GM20431 (cell line): ENCODE data around the gene CADM2.

ENCODE experiments used
- in situ Hi-C: fragments of 300-500 bp; cut with MseI, MboI; formaldehyde crosslinking; loops from one replicate; pipeline ENCODE4 v1.15.0; 2020; ENCODE audit warnings: low sequenced_read_pairs; ENCODE audit not compliant: unreplicated experiment

CADM2 gene

DNA sequence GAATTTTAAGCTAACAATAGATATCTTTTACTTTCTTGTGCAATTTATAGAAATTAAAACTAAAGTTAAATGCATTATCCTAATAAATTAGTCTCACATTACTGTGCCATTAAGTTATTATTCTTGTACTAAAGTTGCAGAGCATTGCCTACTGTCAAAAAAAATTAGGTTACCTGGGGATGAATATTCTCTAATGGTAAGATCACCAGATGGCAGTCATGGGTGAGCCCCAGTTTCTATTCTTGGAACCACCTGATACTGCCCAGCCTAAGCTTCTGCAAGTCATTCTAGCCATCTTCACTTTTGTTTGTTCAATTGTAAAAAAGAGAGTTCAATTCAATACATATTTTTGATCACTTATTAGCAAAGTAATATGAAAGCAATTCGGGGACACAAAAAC, 213.2 kb downstream of the CADM2 start:
- in situ Hi-C loops = no loop called here

DNA sequence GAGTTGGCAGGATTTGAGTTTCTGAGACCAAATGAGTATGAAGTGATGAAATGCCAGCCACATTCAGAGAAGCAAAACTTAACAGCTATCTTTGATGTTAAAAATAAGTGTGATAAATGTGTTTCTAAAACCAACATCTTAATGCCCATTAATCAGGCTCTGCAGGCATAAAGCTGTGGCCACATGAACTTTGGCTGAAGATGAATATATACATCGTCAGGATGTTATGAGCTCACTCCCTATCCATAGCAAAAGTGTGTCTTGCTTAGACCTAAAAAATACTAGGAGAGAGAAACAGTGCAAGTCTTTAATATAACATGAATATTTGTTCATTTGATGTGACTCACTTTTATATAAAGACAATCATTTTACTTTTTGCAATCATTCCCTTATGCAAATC, 218.0 kb downstream of the CADM2 start:
- in situ Hi-C loops = no loop called here

DNA sequence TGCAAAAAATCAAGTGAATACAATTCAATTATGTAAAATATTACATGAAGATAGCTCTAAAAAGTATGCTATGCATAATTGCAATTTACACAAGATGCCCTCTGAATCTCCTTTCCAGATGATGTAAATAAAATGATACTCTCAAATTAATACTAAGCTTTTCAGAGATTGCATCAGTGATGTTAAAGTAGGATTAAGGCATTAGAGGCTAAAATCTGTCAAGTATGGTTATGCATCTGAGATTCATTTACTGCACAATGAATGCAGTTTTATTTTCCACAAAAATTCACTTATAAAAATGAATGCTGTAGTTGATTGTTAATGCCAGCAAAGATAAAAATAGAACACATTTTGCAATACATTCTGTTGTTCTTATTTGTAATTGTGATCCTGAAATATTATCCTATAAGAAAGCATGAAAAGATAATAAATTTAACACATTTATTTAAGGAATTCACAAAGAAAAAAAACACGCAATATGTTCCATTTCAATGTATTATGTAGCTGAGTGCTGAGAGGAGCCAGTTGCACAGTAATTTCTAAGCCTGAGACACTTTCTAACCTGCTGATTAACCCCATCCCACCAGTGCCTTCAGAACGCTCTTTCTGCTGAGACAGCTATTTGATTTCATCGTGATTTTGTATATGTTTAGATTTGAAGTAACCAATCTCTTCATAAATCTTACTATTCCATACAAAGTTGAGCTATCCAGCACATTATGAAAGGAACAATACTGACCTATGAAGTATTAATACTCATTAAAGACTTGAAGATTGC, 224.4 kb downstream of the CADM2 start:
- in situ Hi-C loops = no loop called here

DNA sequence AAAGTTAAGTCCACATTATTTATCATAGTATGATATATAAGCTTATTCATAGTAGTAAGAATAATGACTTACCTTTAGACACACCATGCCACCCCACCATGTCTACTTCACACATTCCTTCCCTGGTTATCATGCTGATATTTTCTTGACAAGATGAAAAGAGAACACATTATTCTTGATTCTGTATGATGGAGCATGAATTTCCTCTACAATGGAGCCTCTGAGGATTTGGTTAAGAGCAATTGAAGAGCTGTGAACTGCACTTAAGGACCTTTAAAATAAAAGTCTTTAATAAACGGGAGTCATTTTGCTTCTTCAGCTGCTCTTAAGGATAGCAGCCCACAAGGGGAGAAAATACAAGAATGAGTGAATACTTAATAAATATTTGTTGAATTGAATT, 226.7 kb downstream of the CADM2 start:
- in situ Hi-C loops = no loop called here

DNA sequence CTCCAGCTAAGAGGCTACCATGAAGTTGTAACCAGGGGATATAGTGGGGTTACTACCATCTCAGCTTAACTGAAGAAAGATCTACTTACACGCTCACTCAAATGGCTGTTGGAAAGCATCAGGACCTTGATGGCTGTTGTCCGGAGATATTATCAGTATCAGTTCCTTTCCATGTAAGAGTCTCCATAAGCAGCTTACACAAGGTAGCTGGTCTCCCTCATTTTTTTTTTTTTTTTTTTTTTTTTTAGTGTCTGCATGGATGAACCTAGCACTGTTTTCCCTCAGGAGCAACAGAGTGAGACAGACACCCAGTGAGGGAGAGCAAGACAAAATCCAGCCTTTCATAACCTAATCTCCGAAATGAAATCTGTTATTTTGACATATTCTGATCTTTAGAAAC, 230.9 kb downstream of the CADM2 start:
- in situ Hi-C loops = no loop called here

DNA sequence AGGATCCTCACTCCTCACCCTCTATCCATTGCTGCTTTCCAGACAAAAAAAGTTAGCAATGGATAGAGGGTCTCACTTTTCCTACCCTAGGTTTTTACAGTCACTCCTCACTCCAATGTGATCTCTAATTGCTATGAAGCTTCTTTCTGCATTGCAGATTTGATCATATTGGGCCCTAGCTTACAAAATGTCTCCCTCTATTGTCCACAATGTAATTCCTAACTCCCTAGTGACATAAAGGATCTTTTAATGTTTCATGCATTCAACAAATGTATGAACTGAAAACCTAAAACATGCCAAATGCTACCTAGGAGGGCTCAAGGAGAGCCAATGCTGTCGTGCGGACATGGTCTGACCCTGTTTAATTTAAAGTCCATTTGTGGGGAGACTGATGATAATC, 234.8 kb downstream of the CADM2 start:
- in situ Hi-C loops = no loop called here

DNA sequence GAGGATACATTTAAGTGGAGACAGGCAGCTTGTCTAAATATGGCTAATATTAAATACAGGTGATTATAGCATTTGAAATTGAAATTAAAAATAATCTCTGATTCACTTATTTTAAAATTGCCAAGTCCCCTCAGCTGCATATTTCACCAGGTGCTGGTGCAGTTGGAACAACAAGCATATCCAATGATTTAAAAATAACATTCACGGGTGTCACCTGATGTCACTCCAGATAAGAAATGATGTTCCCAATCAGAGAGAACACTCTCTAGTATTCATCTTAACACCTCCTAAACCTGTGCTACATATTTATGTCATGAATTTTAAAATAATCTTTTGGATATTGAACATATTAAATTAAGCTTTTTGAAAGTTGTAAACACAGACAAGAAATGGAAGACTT, 249.9 kb downstream of the CADM2 start:
- in situ Hi-C loops = no loop called here

DNA sequence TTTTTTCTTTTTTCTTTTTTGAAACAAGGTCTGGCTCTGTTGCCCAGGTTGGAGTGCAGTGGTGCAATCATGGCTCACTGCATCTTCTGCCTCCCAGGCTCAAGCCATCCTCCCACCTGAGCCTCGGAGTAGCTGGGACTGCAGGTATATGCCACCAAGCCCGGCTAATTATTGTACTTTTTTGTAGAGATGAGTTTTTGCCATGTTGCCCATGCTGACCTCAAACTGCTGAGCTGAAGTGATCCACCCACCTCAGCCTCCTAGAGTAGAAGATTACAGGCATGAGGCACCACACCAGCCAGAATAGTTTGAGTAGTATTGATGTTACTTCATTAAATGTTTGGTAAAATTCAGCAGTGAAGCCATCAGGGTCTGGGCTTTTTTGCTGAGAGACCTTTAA, 251.8 kb downstream of the CADM2 start:
- in situ Hi-C loops = no loop called here

DNA sequence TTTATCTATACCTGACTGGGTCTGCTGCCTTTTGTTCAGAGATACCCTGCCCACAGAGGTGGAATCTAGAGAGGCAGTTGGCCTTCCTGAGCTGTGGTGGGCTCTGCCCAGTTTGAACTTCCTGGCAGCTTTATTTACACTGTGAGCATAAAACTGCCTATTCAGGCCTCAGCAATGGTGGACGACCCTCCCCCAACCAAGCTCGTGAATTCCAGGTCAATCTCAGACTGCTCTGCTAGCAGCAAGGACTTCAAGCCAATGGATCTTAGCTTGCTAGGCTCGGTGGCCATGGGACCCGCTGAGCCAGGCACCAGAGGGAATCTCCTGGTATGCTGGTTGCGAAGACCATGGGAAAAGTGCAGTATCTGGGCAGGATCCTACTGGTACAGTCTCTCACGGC, 270.2 kb downstream of the CADM2 start:
- in situ Hi-C loops = no loop called here

DNA sequence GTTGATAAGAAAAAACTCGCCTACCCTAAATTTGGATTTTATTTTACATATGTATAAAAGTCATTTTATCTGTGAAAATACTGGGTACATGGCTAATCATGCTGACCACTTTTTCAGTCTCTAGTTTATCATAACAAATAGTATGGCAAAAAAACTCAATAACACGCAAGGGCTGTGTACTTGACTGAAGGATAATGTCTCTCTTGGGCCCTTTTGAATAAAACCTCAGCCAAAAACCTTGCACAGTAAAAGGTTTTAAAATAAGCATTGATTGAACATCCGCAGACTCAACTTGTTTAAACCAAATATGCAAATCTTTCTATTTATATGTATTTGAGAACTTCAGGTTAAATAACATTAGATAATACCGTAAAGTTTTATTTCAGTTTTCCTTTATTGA, 285.3 kb downstream of the CADM2 start:
- in situ Hi-C loops = no loop called here

DNA sequence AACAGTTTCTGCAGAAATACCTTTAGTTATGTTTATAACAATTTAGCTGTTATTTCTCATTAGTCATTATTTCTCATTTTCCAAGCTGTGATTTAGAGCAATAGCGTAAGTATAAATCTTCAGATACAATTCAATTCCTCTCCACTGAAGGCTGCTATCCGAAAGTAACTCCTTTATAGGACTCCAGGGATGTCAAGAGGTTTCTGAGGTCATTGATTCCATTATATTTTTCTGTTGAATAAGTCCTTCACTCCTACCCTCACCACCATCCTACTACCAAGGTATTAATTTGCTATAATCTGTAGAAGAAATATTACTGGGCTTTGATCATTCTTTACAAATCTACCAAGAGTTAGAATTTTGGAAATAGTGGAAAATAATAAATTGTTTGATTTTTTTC, 285.7 kb downstream of the CADM2 start:
- in situ Hi-C loops = no loop called here

DNA sequence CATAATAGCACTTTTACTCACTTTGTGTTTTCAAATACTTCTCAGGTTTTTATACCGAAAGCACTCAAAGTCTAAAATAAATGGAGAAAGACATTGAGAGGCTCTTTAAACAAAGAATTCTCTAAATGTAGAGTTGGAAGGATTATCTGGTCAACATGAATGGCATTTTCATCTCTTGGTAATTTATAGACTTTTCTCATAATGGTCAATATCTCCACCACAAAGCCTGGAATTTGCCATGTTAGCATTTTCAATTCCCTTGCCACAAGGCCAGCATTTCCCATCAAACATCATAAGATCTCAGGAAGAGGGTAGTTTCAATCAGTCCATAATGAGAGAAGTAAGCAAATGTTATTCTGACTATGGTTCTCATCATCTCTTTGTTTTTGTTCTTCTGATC, 293.0 kb downstream of the CADM2 start:
- in situ Hi-C loops = no loop called here

DNA sequence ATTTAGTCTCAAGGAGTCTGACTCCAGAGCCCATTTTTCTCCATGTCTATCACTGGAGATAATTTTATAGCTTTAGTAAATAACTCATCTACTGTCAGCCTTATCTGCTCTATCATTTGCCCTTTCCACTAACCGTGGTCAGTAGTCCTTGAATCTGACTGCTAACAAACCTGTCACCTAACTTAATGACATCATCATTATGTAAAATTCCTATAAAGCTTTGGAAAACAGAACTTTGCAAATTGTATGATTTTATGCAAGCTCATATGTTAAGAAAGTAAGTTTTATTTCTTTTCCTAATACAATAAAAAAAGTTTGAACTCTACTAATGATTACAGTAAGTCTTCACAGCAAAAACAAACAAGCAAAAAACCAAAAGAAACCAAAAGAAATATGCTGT, 293.9 kb downstream of the CADM2 start:
- in situ Hi-C loops = no loop called here

DNA sequence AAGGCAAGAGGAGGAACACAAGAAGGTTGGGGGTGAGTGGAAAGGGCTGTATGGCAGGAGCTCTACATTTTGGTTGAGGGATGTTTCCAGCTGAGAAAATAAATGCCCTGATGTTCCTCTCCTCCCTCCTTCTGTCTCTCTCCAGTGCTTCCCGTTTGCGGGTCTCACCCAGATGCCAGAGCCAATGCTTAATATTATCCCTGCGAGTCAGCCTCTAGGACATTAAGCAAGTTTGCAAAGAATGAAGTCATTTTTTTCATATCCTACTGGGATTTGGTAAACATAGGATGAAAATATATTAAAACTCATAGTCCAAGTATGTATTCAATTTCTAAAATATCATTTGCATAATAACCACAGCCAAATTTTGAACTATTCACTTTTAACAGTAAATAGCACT, 295.9 kb downstream of the CADM2 start:
- in situ Hi-C loops = no loop called here

DNA sequence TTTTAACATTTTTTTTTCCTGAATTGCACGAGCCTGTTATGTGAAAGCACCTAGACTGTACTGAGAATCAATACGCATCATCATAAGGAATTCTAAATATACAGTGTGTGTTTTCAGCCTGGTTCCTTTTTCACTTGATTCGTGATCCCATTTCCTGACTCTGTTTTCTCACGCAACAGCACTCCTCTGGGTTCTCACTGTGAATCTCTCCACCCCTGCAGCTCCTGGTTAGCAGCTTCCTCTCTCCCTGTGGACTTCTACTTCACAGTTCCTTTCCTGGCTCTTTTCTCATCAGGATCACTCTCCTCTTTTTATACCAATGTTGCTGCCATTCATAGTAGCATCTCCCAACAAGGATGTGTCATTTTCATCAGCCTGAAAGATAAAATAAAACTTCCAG, 297.2 kb downstream of the CADM2 start:
- in situ Hi-C loops = no loop called here

DNA sequence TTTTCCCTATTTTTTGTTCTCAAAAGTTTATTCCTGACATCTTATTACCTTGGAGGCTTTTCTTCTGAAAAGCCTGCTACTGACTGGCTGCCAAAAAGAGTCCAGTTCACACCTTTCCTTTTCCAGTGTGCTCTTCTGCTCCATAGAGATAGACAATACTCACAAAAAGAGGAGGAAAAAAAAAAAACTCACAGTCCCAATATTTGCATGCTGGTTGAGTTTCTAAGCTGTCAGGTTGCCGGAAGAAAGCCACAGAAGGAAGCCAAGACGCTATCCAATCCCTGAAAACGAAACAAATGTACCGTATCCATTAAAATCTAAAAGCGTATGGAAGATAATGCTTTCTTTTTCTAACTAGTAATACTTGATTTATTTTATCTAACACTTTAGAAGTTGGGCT, 299.5 kb downstream of the CADM2 start:
- in situ Hi-C loops = no loop called here

DNA sequence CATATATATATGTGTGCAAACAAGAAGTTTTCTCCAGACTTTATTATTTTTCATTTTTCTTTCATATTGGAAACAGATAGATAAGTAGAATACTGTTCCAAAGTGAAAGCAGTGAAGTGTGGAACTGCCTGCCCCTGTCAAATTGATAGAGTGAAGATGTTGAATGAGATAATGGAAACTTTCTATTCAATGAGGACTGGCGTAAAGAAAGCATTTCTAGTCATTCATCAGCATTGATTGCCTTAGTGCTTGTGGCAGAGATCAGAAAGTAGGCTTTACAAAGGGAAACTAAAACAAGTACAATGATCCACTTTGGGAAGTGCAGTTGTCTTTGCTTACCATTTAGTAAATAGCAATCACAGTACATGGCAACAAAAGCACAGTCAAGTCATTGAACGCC, 300.0 kb downstream of the CADM2 start:
- in situ Hi-C loops = no loop called here

DNA sequence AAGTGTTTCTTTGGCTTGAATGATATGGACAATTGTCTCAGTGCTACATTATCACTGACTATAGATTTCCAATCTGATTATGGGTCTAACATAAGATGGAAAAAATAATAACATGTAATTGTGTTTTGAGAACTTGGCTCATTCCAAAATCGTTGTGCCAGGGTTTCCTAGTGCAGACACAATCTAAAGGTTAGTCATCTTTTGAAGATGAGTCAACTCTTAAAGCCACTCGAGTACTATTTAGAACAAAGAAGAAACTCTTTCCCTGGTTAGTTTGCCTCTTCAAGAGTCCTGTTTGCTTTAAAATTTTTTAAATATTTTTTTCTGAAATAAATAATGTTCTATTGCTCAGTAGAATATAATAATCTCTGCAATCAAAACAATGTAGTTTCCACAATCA, 301.0 kb downstream of the CADM2 start:
- in situ Hi-C loops = no loop called here

DNA sequence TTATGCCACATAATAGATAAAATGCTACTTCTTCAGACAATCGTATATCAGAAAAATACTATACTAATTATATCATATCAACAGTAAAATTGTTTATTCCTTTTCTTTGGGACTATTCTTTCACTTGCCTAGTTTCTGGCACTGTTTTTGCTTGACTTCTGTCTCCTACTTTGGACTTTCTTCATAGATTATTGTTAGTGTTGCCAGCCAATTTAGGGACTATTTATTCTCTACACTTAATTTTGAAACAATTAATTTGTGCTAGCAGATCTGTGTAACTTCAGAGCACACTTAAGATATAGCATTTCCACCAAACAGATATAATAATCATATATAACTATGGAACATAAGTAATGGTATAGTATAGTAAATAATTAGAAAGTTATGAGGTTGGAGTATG, 305.6 kb downstream of the CADM2 start:
- in situ Hi-C loops = no loop called here

DNA sequence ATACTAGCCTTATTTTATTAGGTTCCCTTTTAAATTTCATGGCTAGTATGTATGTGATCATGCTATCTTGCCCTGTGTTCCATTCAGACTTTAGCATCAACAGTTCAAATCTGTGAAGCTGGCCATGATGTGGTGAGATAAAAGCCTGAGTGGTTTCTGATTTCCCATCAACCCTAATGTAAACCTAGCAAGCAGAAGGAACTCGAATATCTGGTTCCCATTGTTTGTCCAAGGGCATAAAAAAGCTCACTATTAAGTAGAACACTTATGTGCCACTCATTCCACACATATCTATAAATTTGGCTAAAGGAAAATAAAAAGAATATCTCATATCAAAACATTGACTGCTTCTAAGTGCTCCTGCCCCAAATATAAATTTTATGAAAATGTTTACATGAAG, 311.7 kb downstream of the CADM2 start:
- in situ Hi-C loops = no loop called here

DNA sequence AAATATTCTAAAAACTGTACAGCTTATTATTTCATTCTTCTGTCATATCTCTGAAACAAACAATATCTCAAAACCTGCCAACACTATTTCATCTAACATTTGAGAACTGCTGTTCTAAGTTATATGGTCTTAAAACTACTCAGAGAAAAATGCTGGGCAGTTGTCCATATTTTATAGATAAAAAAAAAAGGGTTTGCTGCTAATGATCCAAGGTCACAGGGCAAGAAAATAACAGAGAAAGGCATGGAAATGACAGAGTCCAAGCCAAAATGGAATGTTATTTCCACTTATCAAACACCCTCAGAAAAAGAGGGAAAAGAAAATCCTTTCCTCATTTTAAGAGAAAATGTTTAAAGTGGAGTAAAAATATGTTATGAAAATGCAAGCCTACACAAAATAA, 313.1 kb downstream of the CADM2 start:
- in situ Hi-C loops = no loop called here

DNA sequence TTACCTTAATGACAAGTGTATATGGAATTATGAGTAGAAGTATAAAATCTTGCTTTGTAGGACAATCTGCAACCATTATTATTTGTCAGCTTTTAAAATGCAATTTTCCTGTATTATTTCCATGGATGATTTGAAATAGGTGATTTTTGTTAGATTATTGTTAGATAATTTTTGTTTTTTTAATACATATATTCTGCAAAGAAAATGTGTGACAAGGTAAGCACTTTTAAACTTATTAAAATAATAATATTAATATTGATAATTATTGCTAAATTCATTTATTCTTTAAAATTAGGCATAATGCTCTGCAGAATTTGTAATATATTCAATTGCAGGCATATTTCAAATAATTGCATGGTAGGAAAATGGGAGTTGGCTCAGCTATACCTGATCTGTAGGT, 329.5 kb downstream of the CADM2 start:
- in situ Hi-C loops = no loop called here

DNA sequence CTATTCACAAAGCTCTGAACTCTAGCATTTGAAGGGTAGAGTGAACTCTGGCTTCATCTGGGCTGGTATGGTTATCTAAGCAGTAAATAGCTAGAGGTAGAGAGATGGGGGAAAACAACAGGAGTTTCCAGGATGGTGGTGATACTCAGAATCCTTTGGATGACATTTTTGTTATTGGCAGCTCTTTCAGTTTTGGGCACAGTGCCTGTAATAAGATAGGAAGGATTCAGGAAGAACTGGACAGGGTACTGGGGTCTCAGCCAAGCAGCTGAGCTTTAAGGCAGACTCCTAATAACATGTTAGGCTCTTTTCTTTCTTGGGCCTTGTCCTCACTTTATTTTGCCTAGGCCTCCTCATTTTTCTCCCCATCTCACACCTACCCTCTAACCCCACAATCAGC, 338.5 kb downstream of the CADM2 start:
- in situ Hi-C loops = no loop called here
